Body of pancreas (tissue), 4 donors: ENCODE results near the gene DDX5.

Experiments used
- CTCF ChIP-seq, 7 experiments: fragments of 450-650 bp in 4 of 7; fragments of 200-600 bp in 3 of 7; sonication (generic) in 3 of 7; IDR thresholded peaks; one replicate each; pipeline ENCODE4 v1.5.1; 2016 to 2019; ENCODE audit warnings: antibody characterized with exemption in 7 of 7
- POLR2A ChIP-seq, 3 donors: fragments of 450-650 bp; IDR thresholded peaks; one replicate each; pipeline ENCODE4 v1.6.1; 2016; ENCODE audit warnings: antibody characterized with exemption in 3 of 3, mild to moderate bottlenecking in 2 of 3

GRCh38 chr17:64470625-64471024, 35.5 kb downstream of the DDX5 start:
- TF ChIP-seq CTCF (IDR thresholded peaks at IDR 0.05), result no peak
- TF ChIP-seq POLR2A (IDR thresholded peaks at IDR 0.05), result no peak
